Natural killer cell (primary cell): ENCODE measurements around the gene MAPKAPK2. TPM values are rescaled to one million over a fixed set of nuclear protein-coding genes. Genes with fewer than 3 reads are reported as not detected.

Experiments used
- ATAC-seq, 3 donors: fragments of 150-1000 bp in 2 of 3; fragments of 200-7000 bp in 1 of 3; cut with Tn5 transposase; 1 replicate in 1 of 3; 2 replicates in 2 of 3; pipeline ENCODE4 v1.10.0; 2021; ENCODE audit warnings: mild to moderate bottlenecking in 2 of 3, moderate library complexity in 2 of 3
- DNase-seq, 2 donors: peaks; one replicate each; pipeline versions ENCODE4 v3.0.0 to v3.0.0-alpha.2; 2013 to 2021; ENCODE audit warnings: mixed read lengths in 1 of 2
- H3K27ac ChIP-seq: one replicate; pipeline ENCODE4 v1.5.1; 2013; ENCODE audit warnings: mild to moderate bottlenecking, low read length
- H3K27me3 ChIP-seq: one replicate; pipeline ENCODE4 v1.6.1; 2013; ENCODE audit warnings: low read length; ENCODE audit not compliant: control insufficient read depth, insufficient read depth
- H3K36me3 ChIP-seq: one replicate; pipeline ENCODE4 v1.6.1; 2013; ENCODE audit warnings: low read length; ENCODE audit not compliant: control insufficient read depth, insufficient read depth
- H3K4me1 ChIP-seq: one replicate; pipeline ENCODE4 v1.6.1; 2013; ENCODE audit warnings: low read length; ENCODE audit not compliant: control insufficient read depth, insufficient read depth
- H3K4me3 ChIP-seq: one replicate; pipeline ENCODE4 v1.5.1; 2013; ENCODE audit warnings: low read length
- H3K9me3 ChIP-seq: one replicate; pipeline ENCODE4 v1.6.1; 2013; ENCODE audit warnings: low read length; ENCODE audit not compliant: control insufficient read depth, insufficient read depth
- H3K27ac Mint-ChIP-seq, 2 donors: one replicate each; pipeline ENCODE4 v1.8.0; 2022; ENCODE audit warnings: mild to moderate bottlenecking in 2 of 2, mixed read lengths in 2 of 2, moderate library complexity in 1 of 2
- H3K27me3 Mint-ChIP-seq, 2 donors: one replicate each; pipeline ENCODE4 v1.8.0; 2022; ENCODE audit warnings: low read depth in 2 of 2, mixed read lengths in 2 of 2
- H3K36me3 Mint-ChIP-seq: one replicate; pipeline ENCODE4 v1.8.0; 2022; ENCODE audit warnings: mixed read lengths
- H3K4me1 Mint-ChIP-seq, 2 donors: one replicate each; pipeline ENCODE4 v1.8.0; 2022; ENCODE audit warnings: mixed read lengths in 2 of 2
- H3K4me3 Mint-ChIP-seq: one replicate; pipeline ENCODE4 v1.8.0; 2022; ENCODE audit warnings: mild to moderate bottlenecking, moderate library complexity, mixed read lengths
- H3K9me3 Mint-ChIP-seq, 2 donors: one replicate each; pipeline ENCODE4 v1.8.0; 2022; ENCODE audit warnings: mixed read lengths in 2 of 2
- CTCF ChIP-seq: fragments of 200-600 bp; IDR thresholded peaks from one replicate; pipeline ENCODE4 v1.8.0; 2022; ENCODE audit warnings: antibody characterized with exemption
- WGBS: methylation state at CpG from one replicate; pipeline ENCODE4 v1.1.7; 2013; ENCODE audit warnings: missing lambda C conversion rate; ENCODE audit not compliant: insufficient coverage; 5-methylcytosine and 5-hydroxymethylcytosine counted together
- intact Hi-C: fragments of 100-400 bp; cut with micrococcal nuclease; formaldehyde crosslinking; loops from one replicate; pipeline ENCODE4 v1.14.2; 2022
- total RNA-seq, 4 donors: library from RNA; stranded (reverse); fragments of 120-200 nt in 1 of 4; gene quantifications; one replicate each; pipeline versions ENCODE4 v1.2.3 to v1.2.4, GENCODE V29; 2013 to 2022

The MAPKAPK2 gene
- total RNA-seq, 3 donors from 2014 or later (not counting 1 experiment from before 2014, with no cell fraction given), result 137 to 197 (median 178) TPM

GRCh38 chr1:206713070-206713469 is 28.4 kb downstream of the MAPKAPK2 start:
- peak overlapping the region; percentile 75 for H3K4me3 Mint-ChIP-seq
- 49% methylated on average over 4 of the region's 4 CpGs for WGBS
- ATAC-seq (peak; percentile 65 to 79 (median 79)), DNase-seq (peak in 1 of 2 donors; percentile 58)
- Histone ChIP-seq H3K9me3 (no peaks in the 10 kb centered on the region), H3K4me1 (peaks cover 61% of the 10 kb centered on the region), H3K27ac (peak overlapping the region; percentile 60), H3K36me3 (no peaks in the 10 kb centered on the region), H3K27me3 (no peaks in the 10 kb centered on the region), H3K4me3 (no peak overlapping the region)
- TF ChIP-seq CTCF, result no peak
- H3K27ac Mint-ChIP-seq, result peak overlapping the region; percentile 83 to 92
- no peaks in the 10 kb centered on the region for H3K36me3 Mint-ChIP-seq
- H3K4me1 Mint-ChIP-seq, result peaks cover 91% of the 10 kb centered on the region in 2 donors
- no peaks in the 10 kb centered on the region for H3K27me3 Mint-ChIP-seq
- intact Hi-C loops, result loop anchor here (5.0 kb wide), 1 partner anchor 209 kb away; the partner anchor contains the start of gene FCMR
- no peaks in the 10 kb centered on the region for H3K9me3 Mint-ChIP-seq

DNA sequence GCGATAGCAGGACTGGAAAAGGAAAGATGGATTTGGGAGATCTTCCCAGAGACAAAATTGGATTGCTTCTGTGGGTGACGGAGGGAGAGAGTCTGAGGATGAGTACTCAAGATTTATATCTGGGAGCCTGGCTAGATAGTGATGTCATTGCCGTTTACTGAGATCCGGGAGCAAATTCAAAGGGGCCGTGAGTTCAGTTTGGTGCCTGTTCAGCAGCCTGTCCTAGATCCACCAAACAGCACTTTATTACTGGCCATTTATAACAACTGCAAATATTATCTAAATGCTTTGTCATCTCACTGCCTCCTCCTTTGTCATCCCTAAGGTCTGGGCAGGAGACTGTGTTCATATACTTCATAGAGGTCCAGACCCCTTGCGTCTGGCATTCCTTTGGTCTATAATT is 29.2 kb downstream of the MAPKAPK2 start:
- Histone ChIP-seq H3K27me3 (no peaks in the 10 kb centered on the region), H3K27ac (peak overlapping the region; percentile 60), H3K36me3 (no peaks in the 10 kb centered on the region), H3K4me3 (no peak overlapping the region), H3K4me1 (peaks cover 64% of the 10 kb centered on the region), H3K9me3 (no peaks in the 10 kb centered on the region)
- ATAC-seq, result no peak
- 91% methylated on average over 6 of the region's 6 CpGs for WGBS
- H3K4me3 Mint-ChIP-seq, result peak overlapping the region; percentile 75
- no peaks in the 10 kb centered on the region for H3K9me3 Mint-ChIP-seq
- no peaks in the 10 kb centered on the region for H3K27me3 Mint-ChIP-seq
- DNase-seq, result no peak
- intact Hi-C loops, result loop anchor here (2.0 to 5.0 kb wide), 2 partner anchors 29 to 208 kb away; partner anchors contain the start of genes FCMR and MAPKAPK2
- no peak for TF ChIP-seq CTCF
- H3K27ac Mint-ChIP-seq, result peak overlapping the region; percentile 83 to 92
- H3K36me3 Mint-ChIP-seq, result no peaks in the 10 kb centered on the region
- peaks cover 88% of the 10 kb centered on the region in 2 donors for H3K4me1 Mint-ChIP-seq

DNA sequence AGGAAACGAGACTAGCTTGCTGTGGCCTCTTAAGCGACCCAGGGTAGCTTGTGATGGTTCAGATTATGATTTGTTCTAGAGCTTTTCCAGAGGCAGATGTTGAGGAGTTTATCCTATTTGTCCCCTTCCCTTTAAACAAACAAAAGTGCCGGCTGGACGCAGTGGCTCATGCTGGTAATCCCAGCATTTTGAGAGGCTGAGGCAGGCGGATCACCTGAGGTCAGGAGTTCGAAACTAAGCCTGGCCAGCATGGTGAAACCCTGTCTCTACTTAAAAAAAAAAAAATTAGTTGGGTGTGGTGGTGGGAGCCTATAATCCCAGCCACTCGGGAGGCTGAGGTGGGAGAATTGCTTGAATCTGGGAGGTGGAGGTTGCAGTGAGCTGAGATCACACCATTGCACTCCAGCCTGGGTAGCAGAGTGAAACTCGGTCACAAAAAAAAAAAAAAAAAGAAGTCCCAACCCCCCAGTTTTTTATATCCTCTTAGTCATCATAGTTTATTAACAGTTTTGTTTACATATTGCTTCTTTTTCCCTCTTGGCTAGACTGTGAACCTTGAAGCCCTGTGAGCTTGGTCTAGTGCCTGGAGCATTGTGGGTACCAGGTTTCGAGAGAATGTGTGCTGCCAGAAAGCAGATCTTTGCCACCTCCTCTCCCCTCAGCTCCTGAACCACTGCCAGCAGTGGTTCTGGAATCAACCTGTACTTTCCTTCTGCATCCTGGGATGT is 29.8 kb downstream of the MAPKAPK2 start:
- H3K4me3 ChIP-seq, result no peak overlapping the region
- 74% methylated on average over 7 of the region's 9 CpGs for WGBS
- peak overlapping the region; percentile 65 for H3K27ac ChIP-seq
- ATAC-seq (peak; percentile 66 to 78 (median 69)), DNase-seq (peak; percentile 47 to 73)
- no peak for TF ChIP-seq CTCF
- H3K27me3 ChIP-seq, result no peaks in the 10 kb centered on the region
- no peaks in the 10 kb centered on the region for H3K36me3 Mint-ChIP-seq
- H3K4me1 Mint-ChIP-seq, result peaks cover 88% of the 10 kb centered on the region in 2 donors
- H3K4me3 Mint-ChIP-seq, result peak overlapping the region; percentile 84
- H3K27me3 Mint-ChIP-seq, result no peaks in the 10 kb centered on the region
- H3K36me3 ChIP-seq, result no peaks in the 10 kb centered on the region
- intact Hi-C loops, result loop anchor here (2.0 to 5.0 kb wide), 2 partner anchors 30 to 208 kb away; partner anchors contain the start of genes FCMR and MAPKAPK2
- H3K9me3 ChIP-seq, result no peaks in the 10 kb centered on the region
- H3K4me1 ChIP-seq, result peaks cover 67% of the 10 kb centered on the region
- H3K27ac Mint-ChIP-seq, result peak overlapping the region; percentile 92 to 94
- H3K9me3 Mint-ChIP-seq, result no peaks in the 10 kb centered on the region
